Activated T-cell treated with anti-CD3 and anti-CD28 coated beads, Interleukin-2, amount 50 U/mL, for 24 hours (primary cell): ENCODE results near the gene C2orf69.
A peak's percentile ranks its signal among the peaks of the same experiment; 100 is the strongest.

ENCODE experiments used
- DNase-seq: peaks from one replicate; pipeline ENCODE4 v3.0.0-alpha.2; 2020
- H3K27ac Mint-ChIP-seq: 2 replicates; pipeline ENCODE4 v1.8.0; 2020; ENCODE audit warnings: mild to moderate bottlenecking, mixed read lengths
- H3K27me3 Mint-ChIP-seq: 2 replicates; pipeline ENCODE4 v1.8.0; 2020; ENCODE audit warnings: mixed read lengths
- H3K36me3 Mint-ChIP-seq: 2 replicates; pipeline ENCODE4 v1.8.0; 2020; ENCODE audit warnings: low read depth, mixed read lengths
- H3K4me1 Mint-ChIP-seq: 2 replicates; pipeline ENCODE4 v1.8.0; 2020; ENCODE audit warnings: low read depth, mixed read lengths
- H3K4me3 Mint-ChIP-seq: 2 replicates; pipeline ENCODE4 v1.8.0; 2020; ENCODE audit warnings: mild to moderate bottlenecking, moderate library complexity, mixed read lengths
- H3K9me3 Mint-ChIP-seq: 2 replicates; pipeline ENCODE4 v1.8.0; 2020; ENCODE audit warnings: mixed read lengths

The C2orf69 gene

DNA sequence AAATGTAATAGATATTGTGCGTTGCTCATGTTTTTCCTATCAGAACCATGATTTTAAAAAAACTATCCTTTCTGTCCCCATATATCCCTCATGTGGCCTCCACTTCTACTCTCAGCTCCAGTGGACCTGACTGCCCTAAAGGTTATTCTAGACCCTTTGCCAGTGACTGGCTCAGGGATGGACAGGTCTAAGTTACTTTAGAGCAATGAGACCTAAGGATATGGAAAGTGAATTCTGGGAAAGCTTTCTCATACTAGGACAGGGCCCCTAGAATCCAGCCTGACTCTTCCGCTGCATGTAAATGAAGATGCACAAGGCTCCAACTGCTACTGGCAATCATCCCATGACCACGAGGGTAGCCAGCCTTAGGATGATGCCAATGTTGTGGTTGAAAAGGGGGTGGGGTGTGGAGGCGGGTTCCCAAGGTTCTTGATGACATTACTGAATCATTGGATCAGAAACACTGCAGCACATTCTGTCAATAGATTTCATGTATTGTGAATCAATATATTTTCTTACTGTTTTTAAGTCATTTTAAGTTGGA, 21.3 kb downstream of the C2orf69 start:
- Mint-ChIP-seq H3K27me3 (no peaks in the 10 kb centered on the region), H3K27ac (peak overlapping the region; percentile 67), H3K36me3 (peaks cover 74% of the 10 kb centered on the region), H3K9me3 (no peaks in the 10 kb centered on the region), H3K4me1 (peaks cover 3% of the 10 kb centered on the region), H3K4me3 (no peak overlapping the region)
- DNase-seq, result no peak

DNA sequence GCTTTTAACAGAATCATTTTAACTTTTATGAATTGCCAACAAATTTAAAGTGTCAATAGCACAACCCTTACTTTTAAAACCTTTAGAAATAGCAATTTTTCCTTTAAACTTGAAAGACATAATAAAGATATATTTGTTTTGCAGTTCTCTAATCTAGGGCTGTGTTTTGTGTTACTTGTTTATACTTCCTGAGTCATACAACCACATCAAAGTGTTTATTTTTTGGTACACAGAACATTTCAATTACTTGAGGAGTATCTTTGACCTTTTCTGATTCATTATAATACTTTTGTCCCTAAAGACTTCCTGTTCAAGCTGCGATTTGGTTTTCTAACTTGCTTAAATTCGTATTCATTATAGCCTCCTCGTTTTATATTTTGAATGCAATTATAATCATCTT, 22.4 kb downstream of the C2orf69 start:
- H3K36me3 Mint-ChIP-seq, result peaks cover 75% of the 10 kb centered on the region

DNA sequence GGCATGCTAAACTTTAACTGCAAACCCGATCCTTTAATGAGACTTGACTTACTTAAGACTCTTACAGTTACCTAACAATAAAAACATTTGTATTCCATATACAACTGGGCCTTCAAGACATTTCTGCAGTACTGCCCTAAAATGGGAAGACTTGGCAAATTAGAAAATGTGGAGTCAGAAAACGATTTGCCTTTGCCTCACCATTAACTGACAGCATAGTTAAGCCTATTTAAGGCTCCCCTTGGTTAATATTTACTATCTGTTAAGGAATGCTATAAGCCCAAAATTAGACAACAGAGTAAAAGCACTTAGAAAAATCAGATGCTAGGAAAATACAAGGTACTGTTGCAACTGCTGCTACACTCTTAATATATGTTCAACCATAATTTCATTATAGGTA, 25.5 kb downstream of the C2orf69 start:
- Mint-ChIP-seq H3K27me3 (no peaks in the 10 kb centered on the region), H3K27ac (peak overlapping the region; percentile 50), H3K4me1 (peaks cover 4% of the 10 kb centered on the region), H3K4me3 (no peak overlapping the region), H3K36me3 (peaks cover 69% of the 10 kb centered on the region), H3K9me3 (no peaks in the 10 kb centered on the region)
- no peak for DNase-seq

More for the DNA sequence above, 22.4 kb downstream of the C2orf69 start:
- H3K27me3 Mint-ChIP-seq, result no peaks in the 10 kb centered on the region
- DNase-seq, result no peak
- peaks cover 2% of the 10 kb centered on the region for H3K4me1 Mint-ChIP-seq
- peak overlapping the region; percentile 46 for H3K27ac Mint-ChIP-seq
- H3K9me3 Mint-ChIP-seq, result no peaks in the 10 kb centered on the region
- no peak overlapping the region for H3K4me3 Mint-ChIP-seq

DNA sequence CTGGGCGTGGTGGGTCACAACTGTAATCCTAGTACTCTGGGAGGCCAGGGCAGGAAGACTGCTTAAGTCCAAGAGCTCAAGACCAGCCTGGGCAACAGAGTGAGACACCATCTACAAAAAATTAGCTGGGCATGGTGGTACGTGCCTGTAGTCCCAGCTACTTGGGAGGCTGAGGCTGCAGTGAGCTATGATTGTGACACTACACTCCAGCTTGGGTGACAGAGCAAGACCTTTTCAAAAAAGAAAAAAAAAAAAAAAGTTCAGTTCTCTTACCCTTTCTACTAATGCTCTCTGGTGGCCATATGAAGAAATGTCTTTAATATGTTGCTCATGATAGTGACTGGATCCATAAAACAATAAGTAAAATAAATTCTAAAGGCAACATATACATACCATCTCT, 29.3 kb downstream of the C2orf69 start:
- H3K27me3 Mint-ChIP-seq, result no peaks in the 10 kb centered on the region

DNA sequence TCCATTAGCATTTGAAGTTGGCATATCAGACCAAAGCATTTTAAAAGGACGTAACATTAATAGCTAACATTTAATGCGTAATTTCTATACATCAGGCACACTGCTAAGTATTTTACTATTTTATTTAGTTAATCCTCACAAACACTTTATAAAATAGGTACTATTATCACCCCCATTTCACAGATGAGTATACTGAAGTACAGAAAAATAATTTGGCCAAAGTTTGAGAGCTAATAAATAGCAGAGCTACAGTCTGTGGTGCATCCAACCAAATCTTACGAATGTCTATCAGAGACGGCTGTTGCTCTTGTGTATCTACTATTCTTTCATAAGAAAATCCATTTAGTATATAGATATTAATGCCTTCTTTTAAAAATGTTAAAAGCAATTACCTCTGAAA, 32.3 kb downstream of the C2orf69 start:
- Mint-ChIP-seq H3K36me3 (peaks cover 84% of the 10 kb centered on the region), H3K9me3 (no peaks in the 10 kb centered on the region), H3K4me1 (peaks cover 31% of the 10 kb centered on the region), H3K4me3 (no peak overlapping the region), H3K27ac (no peak overlapping the region), H3K27me3 (no peaks in the 10 kb centered on the region)
- DNase-seq, result no peak

More for the DNA sequence above, 29.3 kb downstream of the C2orf69 start:
- Mint-ChIP-seq H3K36me3 (peaks cover 77% of the 10 kb centered on the region), H3K4me3 (no peak overlapping the region), H3K27ac (no peak overlapping the region), H3K9me3 (no peaks in the 10 kb centered on the region), H3K4me1 (peaks cover 16% of the 10 kb centered on the region)
- no peak for DNase-seq

DNA sequence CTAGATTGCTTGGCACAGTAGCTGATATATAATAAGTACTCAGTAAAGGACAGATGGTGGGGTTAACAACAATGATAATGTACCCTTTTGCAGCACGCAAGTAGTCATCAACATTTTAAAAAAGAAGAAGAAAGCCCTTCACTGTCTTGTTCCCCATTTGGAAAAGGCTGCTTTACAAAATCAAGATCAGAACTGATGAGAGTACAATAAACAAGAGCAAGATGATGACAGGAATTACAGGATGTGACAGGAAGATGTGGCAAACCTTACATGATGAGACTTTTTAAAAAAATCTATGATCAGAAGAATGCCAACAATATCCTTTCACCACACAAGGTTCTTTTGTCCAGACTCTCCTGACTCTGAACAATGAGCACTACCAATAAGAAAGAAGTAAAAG, 35.1 kb downstream of the C2orf69 start:
- Mint-ChIP-seq H3K36me3 (peaks cover 88% of the 10 kb centered on the region), H3K9me3 (no peaks in the 10 kb centered on the region), H3K4me1 (peaks cover 40% of the 10 kb centered on the region), H3K27ac (peak overlapping the region; percentile 3), H3K27me3 (no peaks in the 10 kb centered on the region), H3K4me3 (no peak overlapping the region)
- DNase-seq, result no peak

DNA sequence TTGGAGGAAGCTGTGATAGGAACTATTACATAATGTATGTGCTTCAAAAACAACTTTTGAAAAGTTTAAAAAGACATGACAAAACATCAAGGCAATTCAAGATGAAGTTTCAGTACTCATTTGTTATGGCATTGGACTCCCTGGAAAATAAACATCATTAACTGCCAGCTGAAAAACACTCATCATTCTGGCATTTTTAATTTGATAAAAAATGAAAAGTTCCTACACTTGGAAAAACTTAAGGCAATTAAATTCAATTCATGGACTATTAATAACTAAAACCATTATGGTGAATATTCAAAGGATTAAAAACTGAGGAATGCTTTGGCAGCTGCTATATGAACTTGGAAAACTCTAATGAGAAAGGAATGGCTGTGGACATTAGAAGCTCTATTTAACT, 35.7 kb downstream of the C2orf69 start:
- DNase-seq, result no peak
- H3K27ac Mint-ChIP-seq, result no peak overlapping the region
- H3K4me3 Mint-ChIP-seq, result no peak overlapping the region
- H3K9me3 Mint-ChIP-seq, result no peaks in the 10 kb centered on the region
- H3K4me1 Mint-ChIP-seq, result peaks cover 44% of the 10 kb centered on the region
- no peaks in the 10 kb centered on the region for H3K27me3 Mint-ChIP-seq
- H3K36me3 Mint-ChIP-seq, result peaks cover 87% of the 10 kb centered on the region

DNA sequence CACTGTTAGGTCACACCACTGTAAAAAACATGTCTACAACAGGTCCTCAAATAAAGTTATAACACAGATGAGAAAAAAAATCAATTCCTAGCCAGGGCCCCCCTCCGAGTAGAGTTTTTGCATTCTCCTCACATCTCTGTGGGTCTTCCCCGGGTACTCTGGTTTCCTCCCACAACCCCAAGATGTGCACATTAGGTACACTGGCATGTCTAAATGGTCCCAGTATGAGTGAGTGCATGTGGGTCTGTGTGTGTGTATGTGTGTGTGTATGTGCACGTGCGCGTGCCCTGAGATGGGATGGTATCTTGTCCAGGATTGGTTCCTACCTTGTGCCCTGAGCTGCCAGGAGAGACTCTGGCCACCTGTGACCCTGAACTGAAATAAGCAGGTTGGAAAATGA, 39.3 kb downstream of the C2orf69 start:
- Mint-ChIP-seq H3K27ac (peak overlapping the region; percentile 56), H3K4me1 (peaks cover 58% of the 10 kb centered on the region), H3K9me3 (no peaks in the 10 kb centered on the region), H3K36me3 (peaks cover 84% of the 10 kb centered on the region), H3K4me3 (no peak overlapping the region), H3K27me3 (no peaks in the 10 kb centered on the region)
- DNase-seq, result no peak

DNA sequence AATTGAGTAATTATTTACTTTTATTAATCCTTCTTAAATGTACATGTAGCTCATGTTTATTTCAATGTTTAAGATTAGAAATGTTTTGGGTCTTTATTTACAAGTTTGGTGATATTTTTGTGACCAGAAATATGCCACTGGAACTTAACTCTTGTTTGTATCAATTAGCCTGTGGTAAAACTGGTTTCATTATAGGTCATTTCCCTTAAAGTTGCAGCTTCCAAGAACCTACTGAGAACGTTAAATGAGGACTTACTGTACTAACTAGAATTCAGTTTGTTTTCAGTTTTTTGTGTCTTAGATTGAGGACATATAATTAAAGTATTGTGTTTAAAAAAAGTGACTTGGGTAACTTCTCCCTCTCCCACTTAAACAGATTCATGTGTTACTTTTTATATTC, 39.9 kb downstream of the C2orf69 start:
- Mint-ChIP-seq H3K9me3 (no peaks in the 10 kb centered on the region), H3K27ac (no peak overlapping the region), H3K4me3 (no peak overlapping the region), H3K27me3 (no peaks in the 10 kb centered on the region), H3K4me1 (peaks cover 58% of the 10 kb centered on the region), H3K36me3 (peaks cover 84% of the 10 kb centered on the region)
- DNase-seq, result no peak

DNA sequence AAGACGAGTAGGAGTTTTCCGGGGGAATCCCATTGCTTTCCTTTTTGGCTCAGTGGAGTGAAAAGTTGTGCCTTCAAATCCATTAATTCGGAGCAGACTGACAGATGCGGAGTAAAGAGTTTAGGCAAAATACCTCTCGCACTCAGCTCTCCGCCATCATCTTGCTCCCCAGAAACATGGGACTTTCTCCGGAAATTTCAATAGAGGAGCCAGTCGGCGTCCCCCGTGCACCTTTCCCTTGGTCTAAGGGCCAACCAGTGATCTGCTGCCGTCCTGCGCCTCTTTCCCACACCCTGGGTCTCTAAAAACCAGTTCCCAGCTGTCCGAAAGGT, 43.9 kb downstream of the C2orf69 start:
- no peak for DNase-seq
- Mint-ChIP-seq H3K27me3 (no peaks in the 10 kb centered on the region), H3K9me3 (no peaks in the 10 kb centered on the region), H3K4me3 (peak overlapping the region; percentile 100), H3K27ac (peak overlapping the region; percentile 98), H3K36me3 (peaks cover 80% of the 10 kb centered on the region), H3K4me1 (peaks cover 70% of the 10 kb centered on the region)

DNA sequence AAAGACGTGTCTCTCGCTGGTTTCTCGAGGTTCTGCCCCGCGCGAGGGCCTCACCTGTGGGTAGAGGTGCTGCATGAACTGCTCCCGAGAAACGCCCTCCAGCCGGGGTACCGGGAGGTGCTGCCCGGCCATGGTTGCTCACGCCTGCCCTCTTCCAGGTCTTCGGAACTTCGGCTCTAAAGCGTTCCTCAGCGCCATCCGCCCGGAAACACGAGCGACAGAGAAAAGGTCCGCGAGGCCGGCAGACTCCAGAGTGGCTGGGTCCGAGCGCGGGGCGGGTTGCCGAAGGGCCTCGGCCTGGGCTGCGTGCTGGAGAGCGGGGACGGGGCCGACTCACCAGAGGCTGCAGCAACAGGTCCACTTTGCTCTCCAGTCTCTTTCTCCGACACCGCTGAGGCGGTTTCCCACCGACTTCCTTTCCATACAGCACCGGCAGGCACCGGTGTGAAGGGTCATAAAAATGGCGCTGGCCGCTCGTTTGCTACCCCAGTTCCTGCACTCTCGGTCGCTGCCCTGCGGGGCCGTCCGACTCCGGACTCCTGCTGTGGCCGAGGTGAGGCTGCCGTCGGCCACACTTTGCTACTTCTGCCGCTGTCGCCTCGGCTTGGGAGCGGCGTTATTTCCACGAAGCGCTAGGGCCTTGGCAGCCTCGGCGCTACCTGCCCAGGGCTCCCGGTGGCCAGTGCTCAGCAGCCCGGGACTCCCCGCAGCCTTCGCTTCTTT, 44.4 kb downstream of the C2orf69 start, which contains the start of the genes MAIP1 and TYW5:
TSS of gene MAIP1 (plus strand) at position 244 of the 723 bp plus-strand sequence. CDS start at position 461, 217 bp downstream.
TSS of gene TYW5 (minus strand) at position 153 of the 723 bp plus-strand sequence. CDS start at position 132, 21 bp downstream.
- DNase-seq, result peak; percentile 90
- Mint-ChIP-seq H3K4me1 (peaks cover 67% of the 10 kb centered on the region), H3K36me3 (peaks cover 80% of the 10 kb centered on the region), H3K4me3 (peak within 1 kb of the TSS; percentile 100), H3K27ac (peak within 1 kb of the TSS; percentile 98), H3K9me3 (no peaks in the 10 kb centered on the region), H3K27me3 (no peaks in the 10 kb centered on the region)

DNA sequence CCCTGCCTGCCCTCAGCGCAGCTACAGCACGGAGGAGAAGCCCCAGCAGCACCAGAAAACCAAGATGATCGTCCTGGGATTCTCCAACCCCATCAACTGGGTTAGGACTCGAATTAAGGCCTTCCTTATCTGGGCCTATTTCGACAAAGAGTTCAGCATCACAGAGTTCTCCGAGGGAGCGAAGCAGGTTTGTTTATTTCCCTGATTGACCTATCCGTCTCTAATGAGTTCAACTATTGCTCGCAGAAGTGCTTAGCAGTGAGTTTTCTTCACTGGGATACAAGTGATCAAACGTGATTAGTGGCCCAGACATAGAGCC, 44.9 kb downstream of the C2orf69 start:
- peak overlapping the region; percentile 98 for H3K27ac Mint-ChIP-seq
- peaks cover 80% of the 10 kb centered on the region for H3K36me3 Mint-ChIP-seq
- no peaks in the 10 kb centered on the region for H3K9me3 Mint-ChIP-seq
- peak overlapping the region; percentile 100 for H3K4me3 Mint-ChIP-seq
- H3K4me1 Mint-ChIP-seq, result peaks cover 63% of the 10 kb centered on the region
- no peaks in the 10 kb centered on the region for H3K27me3 Mint-ChIP-seq
- DNase-seq, result no peak

DNA sequence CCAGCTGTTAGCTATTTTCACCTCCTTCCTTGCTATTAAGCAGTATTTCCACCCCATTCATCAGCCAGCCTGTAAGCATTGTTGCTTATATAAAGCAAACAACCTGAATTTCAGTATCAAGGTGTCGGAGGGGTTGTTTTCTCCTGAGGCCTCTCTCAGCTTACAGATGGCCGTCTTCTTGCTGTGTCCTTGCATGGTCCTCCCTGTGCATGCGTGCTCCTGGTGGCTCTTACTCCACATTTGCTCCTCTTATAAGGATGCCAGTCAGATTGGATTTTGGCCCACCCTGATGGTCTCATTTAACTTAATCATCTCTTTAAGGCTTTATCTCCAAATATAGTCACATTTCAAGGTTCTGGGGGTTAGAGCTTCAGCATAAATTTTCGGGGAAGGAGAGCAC, 46.9 kb downstream of the C2orf69 start:
- H3K9me3 Mint-ChIP-seq, result no peaks in the 10 kb centered on the region
- DNase-seq, result no peak
- no peaks in the 10 kb centered on the region for H3K27me3 Mint-ChIP-seq
- H3K4me3 Mint-ChIP-seq, result peak overlapping the region; percentile 35
- H3K4me1 Mint-ChIP-seq, result peaks cover 60% of the 10 kb centered on the region
- H3K27ac Mint-ChIP-seq, result peak overlapping the region; percentile 15
- H3K36me3 Mint-ChIP-seq, result peaks cover 83% of the 10 kb centered on the region

DNA sequence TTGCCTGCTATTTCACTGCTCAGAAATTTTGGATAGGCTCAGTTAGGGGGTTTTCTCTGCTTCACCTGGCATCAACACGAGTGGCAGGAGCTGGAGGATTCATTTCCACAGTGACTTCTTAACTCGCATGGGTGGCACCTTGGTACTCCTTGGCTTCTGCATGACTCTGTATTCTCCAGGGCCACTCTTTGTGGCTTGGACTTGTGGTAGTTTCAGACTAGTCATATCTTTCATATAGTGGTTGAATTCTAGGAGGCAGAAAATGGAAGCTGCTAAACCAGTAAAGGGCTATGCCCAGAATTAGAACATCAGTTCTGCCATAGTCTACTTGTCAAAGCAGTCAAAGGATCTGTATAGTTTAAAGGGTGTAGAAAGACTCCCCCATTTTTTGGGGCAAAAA, 51.1 kb downstream of the C2orf69 start:
- peaks cover 34% of the 10 kb centered on the region for H3K4me1 Mint-ChIP-seq
- no peak overlapping the region for H3K4me3 Mint-ChIP-seq
- peak overlapping the region; percentile 55 for H3K27ac Mint-ChIP-seq
- no peaks in the 10 kb centered on the region for H3K9me3 Mint-ChIP-seq
- DNase-seq, result no peak
- H3K36me3 Mint-ChIP-seq, result peaks cover 89% of the 10 kb centered on the region
- no peaks in the 10 kb centered on the region for H3K27me3 Mint-ChIP-seq

DNA sequence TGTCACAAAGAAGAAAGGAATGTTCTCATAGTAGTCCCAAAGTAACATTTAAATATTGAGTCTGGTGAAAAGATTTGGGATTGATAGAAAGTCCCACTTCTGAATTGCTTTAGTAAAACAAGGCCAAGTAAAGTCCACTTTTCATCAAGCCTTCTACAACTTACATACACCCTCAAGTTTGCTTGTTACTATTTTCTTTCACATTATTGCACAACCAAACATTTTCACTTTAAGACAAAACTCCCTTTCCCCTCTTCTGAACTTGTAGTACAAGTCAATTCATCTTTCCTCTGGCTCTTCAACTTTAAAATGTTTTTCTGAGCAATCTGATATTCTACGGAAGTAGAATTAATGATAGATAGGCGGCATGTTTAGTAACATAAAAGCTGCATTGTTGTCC, 55.3 kb downstream of the C2orf69 start:
- no peak for DNase-seq
- H3K4me1 Mint-ChIP-seq, result peaks cover 12% of the 10 kb centered on the region
- H3K27ac Mint-ChIP-seq, result no peak overlapping the region
- H3K4me3 Mint-ChIP-seq, result no peak overlapping the region
- H3K36me3 Mint-ChIP-seq, result peaks cover 82% of the 10 kb centered on the region
- no peaks in the 10 kb centered on the region for H3K9me3 Mint-ChIP-seq
- no peaks in the 10 kb centered on the region for H3K27me3 Mint-ChIP-seq
